GM12878 (cell line): ENCODE data around the gene C10orf143.

Source experiments
- POLR2AphosphoS5 ChIP-seq: IDR thresholded peaks from 2 replicates; pipeline ENCODE4 v1.6.1; 2011; ENCODE audit warnings: mild to moderate bottlenecking, low read length, inconsistent platforms
- SPI1 ChIP-seq: IDR thresholded peaks from 2 replicates; pipeline ENCODE4 v1.6.1; 2011; ENCODE audit warnings: low read depth, mild to moderate bottlenecking, low read length, moderate library complexity, borderline replicate concordance; ENCODE audit not compliant: insufficient read depth
- ZZZ3 ChIP-seq: IDR thresholded peaks from 2 replicates; pipeline ENCODE4 v1.6.1; 2011; ENCODE audit warnings: low read depth; ENCODE audit not compliant: control insufficient read depth, insufficient read length
- TF ChIP-seq, protein P1 (sequence below), 3 experiments: IDR thresholded peaks in 2 of 3; conservative IDR thresholded peaks in 1 of 3; 2 replicates each; pipeline ENCODE4 v1.5.1; 2011; ENCODE audit warnings: low read depth in 3 of 3, low read length in 3 of 3, mild to moderate bottlenecking in 3 of 3, control low read depth in 2 of 3, moderate library complexity in 2 of 3, inconsistent platforms in 1 of 3, mixed read lengths in 1 of 3; ENCODE audit not compliant: control insufficient read depth in 2 of 3, insufficient read depth in 1 of 3; ENCODE audit errors: extremely low read depth in 1 of 3

GRCh38 chr10:130046591-130046990 is 64.0 kb downstream of the C10orf143 start:
- no peak for TF ChIP-seq POLR2AphosphoS5
- no peak for TF ChIP-seq ZZZ3
- TF ChIP-seq, protein P1, sequence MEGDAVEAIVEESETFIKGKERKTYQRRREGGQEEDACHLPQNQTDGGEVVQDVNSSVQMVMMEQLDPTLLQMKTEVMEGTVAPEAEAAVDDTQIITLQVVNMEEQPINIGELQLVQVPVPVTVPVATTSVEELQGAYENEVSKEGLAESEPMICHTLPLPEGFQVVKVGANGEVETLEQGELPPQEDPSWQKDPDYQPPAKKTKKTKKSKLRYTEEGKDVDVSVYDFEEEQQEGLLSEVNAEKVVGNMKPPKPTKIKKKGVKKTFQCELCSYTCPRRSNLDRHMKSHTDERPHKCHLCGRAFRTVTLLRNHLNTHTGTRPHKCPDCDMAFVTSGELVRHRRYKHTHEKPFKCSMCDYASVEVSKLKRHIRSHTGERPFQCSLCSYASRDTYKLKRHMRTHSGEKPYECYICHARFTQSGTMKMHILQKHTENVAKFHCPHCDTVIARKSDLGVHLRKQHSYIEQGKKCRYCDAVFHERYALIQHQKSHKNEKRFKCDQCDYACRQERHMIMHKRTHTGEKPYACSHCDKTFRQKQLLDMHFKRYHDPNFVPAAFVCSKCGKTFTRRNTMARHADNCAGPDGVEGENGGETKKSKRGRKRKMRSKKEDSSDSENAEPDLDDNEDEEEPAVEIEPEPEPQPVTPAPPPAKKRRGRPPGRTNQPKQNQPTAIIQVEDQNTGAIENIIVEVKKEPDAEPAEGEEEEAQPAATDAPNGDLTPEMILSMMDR (IDR thresholded peaks at IDR 0.05 in 2 of 3, conservative IDR thresholded peaks at IDR 0.05 in 1 of 3; ENCODE audit: control insufficient read depth in 2 of 3, extremely low read depth in 1 of 3, insufficient read depth in 1 of 3, low read depth in 3 of 3, low read length in 3 of 3): no peak
- no peak for TF ChIP-seq SPI1
